DMS153 (cell line): ENCODE data around the gene RRP1B.
"Not testable (repeated sequence)": the region's sequence is repeated elsewhere in the genome, so short reads cannot be mapped to it uniquely, and the experiment has no call there.

Experiments
- DNase-seq: peaks from one replicate; lab custom pipeline; 2025; lab: John Stamatoyannopoulos, UW

Gene RRP1B

DNA sequence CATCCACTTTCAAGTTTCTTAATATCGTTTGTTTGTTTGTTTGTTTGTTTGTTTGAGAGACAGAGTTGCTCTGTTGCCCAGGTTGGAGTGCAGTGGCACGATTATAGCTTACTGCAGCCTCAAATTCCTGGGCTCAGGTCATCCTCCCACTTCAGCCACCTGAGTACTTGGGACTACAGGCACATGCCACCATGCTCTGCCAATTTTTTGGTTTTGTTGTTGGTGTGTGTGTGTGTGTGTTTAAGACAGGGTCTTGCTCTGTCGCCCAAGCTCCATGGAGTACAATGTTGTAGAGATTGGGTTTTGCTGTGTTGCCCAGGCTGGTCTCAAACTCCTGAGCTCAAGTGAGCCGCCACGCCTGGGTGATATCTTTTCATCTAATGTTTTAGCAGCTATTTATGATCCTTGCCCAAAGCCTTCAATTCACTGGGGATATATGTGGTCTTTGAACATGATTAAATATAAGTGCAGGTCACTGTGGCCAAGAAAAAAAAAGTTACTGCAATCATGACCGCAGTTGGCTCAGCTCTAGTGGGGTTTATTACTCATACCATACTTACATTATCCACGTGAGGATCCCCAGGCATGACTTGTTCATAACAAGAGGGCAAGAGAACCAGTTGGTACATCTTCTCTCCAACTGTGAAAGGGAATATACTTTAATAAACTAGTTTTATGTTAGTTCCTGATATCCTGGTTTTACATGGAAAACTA, 8.0 kb downstream of the RRP1B start:
- no peak for DNase-seq

DNA sequence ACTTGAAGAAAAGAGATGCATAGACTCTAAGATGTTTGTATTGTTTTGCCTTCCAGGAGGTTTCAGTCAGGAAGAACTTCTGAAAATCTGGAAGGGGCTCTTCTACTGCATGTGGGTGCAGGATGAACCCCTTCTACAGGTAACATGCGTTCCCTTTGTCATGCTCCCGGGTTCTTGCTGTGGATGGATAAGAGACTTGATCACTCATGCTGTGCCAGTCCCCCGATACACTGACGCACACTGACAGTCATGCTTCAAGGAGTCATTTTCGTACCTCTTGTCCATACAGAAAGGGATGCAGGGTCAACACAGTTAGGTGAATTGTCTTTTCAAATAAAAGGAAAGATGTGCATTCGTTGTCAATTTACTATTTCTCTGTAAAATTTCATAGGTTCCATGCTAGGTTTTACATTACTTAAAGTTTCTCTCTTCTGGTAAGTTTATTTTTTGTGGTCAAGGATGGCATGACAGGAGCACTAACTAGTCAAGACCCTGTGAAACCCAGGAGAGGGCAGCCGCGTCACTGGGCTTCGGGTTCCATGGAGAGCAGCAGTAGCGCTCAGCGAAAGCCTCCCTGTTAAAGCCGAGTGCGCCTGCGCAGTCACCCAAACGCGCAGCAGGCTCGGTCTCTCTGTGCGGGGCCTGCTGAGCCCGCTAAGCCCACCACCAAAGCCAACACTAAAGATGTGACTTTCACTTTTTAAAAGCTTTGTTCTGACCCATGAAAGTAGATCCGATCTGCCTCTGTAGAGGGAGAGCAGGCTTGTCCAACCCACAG, 10.7 kb downstream of the RRP1B start:
- DNase-seq, result no peak

DNA sequence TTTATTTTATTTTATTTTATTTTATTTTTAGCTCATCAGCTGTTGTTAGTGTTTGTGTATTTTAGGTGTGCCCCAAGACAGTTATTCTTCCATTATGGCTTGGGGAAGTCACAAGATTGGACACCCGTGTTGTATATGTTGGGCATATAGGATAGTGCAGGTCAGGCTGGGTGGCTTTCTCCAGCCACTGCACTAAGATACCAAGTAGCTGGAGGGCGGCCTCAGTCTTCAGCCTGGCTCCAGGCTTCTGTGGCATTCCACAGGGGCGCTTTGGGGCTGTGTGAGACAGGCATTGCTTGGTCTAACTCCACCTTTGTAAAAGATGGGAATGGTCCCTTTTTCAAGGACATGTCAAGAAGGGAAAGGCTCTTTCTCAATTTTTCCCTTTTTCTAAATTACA, 16.5 kb downstream of the RRP1B start:
- DNase-seq, result no peak

DNA sequence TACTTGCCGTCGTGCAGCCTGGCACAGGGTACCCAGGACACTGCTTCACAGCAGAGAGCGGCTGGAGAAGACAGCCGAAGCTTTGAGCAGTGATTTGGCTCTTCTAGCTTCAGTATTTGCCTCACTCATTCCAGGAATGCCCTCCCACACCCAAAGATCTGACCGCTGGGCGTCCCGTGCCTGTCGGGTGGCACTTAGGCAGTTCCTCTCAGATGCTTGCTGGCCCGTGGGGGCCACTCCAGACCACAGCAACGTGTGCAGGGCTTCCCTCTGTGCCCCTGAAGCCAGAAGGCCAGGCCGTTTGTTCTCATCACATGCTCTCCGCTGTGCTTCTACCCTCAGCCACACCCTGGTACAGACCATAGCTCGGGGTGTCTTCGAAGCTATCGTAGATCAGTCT, 17.0 kb downstream of the RRP1B start:
- DNase-seq, result no peak

DNA sequence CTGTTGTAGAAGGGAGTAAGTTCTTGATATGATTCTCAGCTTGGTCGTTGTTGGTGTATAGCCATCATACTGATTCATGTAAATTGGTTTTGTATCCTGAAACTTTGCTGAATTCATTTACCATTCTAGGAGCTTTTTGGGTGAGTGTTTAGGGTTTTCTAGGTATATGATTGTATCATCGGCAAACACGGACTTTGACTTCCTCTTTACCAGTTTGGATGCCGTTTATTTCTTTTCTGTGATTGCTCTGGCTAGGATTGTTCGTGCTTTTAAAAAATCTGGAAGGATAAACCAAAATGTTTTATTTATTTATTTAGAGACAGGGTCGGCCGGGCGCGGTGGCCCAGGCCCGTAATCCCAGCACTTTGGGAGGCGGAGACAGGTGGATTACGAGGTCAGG, 20.6 kb downstream of the RRP1B start:
- DNase-seq, result no peak

DNA sequence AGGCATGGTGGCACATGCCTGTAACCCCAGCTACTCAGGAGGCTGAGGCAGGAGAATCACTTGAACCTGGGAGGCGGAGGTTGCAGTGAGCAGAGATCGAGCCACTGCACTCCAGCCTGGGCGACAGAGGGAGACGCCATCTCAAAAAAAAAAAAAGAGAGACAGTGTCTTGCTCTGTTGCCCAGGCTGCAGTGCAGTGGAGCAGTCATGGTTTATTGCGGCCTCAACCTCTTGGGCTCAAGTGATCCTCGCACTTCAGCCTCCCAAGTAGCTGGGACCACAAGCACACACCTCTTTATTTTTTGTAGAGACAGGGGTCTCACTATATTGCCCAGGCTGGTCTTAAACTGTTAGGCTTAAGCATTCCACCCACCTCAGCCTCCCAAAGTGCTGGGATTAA, 21.1 kb downstream of the RRP1B start:
- DNase-seq, result not testable (repeated sequence)

DNA sequence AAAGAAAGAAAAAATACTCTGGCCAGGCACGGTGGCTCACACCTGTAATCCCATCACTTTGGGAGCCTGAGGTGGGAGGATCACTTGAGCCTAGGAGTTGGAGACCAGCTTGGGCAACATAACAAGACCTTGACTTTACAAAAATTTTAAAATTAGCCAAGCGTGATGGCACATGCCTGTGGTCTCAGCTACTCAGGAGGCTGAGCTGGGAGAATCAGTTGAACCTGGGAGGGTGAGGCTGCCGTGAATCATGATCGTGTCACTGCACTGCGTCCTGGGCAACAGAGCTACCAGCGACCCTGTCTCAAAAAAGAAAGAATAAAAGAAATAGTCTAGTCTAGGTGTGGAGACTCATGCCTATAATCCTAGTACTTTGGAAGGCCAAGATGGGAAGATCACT, 22.3 kb downstream of the RRP1B start:
- DNase-seq, result no peak

DNA sequence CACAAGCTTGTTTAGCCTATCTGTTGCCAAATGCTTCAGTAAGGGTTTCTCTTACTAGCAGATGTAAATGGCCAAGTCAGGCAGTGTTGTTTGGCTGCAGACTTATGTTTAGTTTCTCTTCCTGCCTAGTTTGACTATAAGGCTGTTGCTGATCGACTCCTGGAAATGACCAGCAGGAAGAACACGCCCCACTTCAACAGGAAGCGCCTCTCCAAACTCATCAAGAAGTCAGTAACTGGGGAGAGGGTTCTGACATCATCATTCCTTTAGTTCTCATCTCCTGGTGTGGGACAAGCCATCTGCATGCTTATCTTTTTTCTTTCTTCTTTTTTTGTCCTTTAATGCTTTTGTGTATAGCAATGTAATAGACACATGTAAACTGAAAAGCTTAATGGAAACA, 25.1 kb downstream of the RRP1B start:
- DNase-seq, result no peak

DNA sequence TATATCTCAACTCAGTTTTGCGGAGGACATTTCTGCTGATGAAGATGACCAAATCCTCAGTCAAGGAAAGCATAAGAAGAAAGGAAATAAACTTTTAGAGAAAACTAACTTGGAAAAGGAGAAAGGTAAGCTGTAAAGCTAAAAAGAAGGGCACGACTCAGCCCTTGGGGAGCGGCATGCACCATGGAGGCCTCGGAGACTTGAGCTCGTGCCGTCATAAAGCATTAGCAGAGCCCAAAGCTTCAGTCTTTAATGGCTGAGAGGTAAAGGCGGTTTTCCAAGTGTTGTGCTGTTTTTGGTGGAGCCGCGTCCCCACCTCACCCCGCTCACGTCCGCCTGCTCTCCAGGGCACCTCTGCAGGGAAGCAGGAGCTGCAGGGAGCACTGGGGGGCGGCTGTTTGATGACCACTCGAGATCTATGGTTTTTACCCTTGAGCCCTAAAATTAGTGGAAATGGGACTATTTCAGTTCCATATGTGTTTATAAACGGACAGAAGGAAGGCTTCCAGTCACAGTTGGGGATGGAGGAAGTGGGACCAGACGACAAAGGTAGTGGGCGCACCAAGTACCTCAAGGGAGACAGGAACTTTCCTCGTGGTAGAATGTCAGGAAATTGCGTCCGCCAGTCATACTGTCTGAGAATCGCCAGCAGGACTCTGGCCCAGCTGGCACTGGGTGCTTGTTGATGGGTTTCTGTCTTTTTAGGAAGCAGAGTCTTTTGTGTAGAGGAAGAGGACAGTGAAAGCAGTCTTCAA, 27.6 kb downstream of the RRP1B start:
- DNase-seq, result no peak

DNA sequence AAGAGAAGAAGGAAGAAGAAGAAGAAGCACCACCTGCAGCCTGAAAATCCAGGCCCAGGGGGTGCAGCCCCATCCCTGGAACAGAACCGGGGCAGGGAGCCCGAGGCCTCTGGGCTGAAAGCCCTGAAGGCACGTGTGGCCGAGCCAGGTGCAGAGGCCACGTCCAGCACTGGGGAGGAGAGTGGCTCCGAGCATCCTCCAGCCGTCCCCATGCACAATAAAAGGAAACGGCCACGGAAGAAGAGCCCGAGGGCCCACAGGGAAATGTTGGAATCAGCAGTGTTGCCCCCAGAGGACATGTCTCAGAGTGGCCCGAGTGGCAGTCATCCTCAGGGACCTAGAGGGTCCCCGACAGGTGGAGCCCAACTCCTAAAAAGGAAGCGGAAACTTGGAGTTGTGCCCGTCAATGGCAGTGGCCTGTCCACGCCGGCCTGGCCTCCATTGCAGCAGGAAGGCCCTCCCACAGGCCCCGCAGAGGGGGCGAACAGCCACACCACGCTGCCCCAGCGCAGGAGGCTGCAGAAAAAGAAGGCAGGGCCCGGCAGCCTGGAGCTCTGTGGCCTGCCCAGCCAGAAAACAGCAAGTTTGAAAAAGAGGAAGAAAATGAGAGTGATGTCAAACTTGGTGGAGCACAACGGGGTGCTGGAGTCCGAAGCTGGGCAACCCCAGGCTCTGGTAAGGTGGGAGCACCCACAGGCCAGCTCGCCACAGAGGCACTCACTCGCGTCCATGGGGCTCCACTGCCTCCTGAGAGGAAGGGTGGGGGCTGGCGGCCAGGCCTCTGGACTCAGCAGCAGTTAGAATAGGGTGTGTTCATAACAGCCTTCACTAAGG, 28.4 kb downstream of the RRP1B start:
- DNase-seq, result no peak

DNA sequence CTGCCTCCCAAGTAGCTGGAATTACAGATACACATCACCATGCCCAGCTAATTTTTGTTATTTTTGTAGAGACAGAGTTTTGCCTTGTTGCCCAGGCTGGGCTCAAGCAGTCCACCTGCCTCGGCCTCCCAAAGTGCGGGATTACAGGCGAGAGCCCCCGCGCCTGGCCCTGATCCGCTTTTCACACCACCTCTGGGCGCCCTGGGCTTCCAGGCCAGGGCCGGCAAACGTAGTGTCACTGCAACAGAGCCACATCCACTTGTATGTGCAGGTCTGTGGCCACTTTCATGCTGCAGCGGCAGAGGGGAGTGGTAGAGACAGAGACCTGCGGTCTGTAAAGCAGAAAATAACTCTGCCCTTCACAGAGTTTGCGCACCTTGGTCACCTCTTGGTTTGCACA, 29.5 kb downstream of the RRP1B start:
- DNase-seq, result no peak

DNA sequence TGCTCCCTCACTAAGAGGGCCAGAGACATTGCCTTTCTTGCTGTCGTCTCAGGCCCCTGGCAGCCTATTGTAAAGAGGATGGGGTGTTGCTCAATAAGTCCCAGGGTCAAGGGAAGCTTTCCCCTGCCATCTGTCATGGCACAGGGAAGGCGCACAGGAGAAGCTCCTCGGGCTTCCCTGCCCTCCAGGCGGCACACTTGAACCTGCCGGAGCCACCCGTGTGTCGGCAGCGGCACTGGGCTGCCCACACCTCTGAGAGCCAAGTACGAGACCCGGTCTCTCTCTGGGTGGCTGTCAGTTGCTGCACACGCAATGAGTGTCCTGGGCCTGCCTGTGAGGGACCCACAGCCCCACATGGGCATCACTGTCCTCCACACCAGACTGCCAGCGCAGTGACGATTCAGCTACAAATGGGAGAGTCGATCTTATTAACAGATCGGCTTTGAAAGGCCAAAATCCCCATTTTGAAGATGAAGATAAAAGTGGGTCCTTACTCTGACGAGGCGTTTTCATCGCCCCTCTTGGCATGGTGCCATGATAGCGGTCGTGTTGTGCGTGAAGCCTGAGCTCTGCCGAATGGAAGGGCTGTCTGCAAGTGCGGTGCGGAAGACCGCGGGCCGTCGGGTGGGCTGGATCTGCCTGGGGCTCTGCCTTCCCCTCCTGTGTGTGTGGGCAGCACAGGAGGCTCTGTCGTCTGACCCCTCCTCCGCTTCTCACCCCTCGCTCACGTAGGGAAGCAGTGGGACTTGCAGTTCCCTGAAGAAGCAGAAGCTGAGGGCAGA, 30.4 kb downstream of the RRP1B start:
- DNase-seq, result no peak

DNA sequence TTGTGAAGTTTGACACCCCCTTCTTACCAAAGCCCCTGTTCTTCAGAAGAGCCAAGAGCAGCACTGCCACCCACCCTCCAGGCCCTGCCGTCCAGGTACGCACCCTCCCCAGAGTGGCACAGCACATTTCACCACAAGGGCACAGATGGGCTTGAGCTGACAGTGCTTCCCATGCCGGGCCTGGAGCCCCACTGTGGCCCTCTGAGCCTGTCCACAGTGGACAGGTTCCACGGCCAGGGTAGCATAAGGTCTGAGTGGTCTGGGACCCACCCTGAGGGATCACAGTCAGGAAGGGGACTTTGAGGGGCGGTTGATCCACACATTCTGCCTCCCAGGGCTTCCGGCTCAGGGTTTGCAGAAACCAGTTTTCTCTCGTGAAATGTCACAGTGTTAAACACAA, 31.0 kb downstream of the RRP1B start:
- no peak for DNase-seq

DNA sequence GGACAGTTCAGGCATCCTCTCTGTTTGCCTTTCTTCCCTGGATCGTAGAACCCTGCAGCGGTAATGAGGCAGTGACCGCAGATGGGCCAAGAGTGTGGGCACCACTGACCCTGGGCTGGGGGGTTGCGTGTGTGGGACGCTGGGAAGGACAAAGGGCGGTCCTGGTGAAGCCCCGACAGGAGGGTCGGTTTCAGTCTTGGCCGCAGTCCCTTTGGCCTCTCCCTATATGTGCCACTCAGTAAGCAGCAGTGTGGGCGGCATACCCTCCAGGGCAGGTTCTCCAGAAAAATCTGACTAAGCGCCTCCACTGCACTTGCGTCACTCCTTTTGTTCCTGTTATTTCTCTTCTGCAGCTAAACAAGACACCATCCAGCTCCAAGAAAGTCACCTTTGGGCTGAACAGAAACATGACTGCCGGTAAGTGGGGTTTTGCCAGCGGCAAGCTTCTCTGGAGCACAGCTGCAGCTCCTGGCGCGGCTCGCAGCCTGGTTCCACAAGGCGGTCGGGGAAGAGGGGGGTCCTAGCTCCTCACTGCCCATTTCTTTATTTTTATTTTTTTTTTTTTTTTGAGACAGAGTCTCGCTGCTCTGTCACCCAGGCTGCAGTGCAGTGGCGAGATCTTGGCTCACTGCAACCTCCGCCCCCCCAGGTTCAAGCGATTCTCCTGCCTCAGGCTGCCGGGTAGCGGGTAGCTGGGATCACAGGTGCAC, 31.9 kb downstream of the RRP1B start:
- DNase-seq, result no peak

DNA sequence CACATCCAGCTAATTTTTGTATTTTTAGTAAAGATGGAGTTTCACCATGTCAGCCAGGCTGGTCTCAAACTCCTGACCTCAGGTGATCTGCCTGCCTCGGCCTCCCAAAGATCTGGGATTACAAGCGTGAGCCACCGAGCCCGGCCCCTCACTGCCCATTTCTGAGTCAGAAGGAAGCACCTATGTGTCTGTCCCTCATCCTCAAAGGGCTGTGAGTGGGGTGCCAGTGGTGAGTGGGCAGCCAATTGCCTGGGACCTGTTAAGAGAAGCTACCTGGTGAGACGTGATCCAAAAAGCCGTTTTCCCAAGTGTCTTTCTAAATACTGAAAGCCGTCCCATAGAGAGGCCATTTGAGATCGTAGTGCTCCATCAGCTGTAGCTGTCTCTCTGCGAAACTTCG, 32.4 kb downstream of the RRP1B start:
- DNase-seq, result no peak

DNA sequence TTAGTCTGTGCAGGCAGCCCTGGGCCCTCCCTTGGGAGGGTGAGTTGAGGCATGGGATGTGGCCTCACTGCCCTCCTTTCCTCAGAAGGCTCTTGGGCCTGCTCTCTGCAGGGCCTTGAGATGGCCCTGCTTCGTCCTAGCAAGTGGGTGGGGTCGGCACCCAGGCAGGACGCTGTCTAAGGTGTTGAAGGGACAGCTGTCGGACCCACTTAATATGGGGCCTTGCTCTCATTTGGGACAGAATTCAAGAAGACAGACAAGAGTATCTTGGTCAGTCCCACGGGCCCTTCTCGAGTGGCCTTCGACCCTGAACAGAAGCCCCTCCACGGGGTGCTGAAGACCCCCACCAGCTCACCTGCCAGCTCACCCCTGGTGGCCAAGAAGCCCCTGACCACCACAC, 33.6 kb downstream of the RRP1B start:
- DNase-seq, result no peak

DNA sequence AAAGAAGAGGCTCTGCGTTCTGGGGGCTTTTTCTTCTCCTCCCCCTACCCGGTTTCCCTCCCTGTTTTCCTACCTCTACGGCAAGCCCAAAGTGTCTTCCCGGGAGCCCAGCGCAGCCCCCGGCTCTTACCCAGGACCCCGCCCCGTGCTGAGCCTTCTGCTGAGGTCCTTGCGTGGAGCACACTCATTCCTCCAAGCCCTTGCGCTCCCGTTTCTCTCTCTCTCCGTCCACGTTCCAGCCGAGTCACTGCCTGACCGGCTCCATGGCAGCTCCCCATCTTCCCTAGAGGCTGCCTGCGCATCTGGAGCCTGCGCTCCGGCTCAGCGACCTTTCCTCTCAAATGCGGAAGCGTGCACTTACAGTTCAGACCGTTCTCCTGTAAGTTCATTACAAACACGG, 34.6 kb downstream of the RRP1B start:
- DNase-seq, result no peak

DNA sequence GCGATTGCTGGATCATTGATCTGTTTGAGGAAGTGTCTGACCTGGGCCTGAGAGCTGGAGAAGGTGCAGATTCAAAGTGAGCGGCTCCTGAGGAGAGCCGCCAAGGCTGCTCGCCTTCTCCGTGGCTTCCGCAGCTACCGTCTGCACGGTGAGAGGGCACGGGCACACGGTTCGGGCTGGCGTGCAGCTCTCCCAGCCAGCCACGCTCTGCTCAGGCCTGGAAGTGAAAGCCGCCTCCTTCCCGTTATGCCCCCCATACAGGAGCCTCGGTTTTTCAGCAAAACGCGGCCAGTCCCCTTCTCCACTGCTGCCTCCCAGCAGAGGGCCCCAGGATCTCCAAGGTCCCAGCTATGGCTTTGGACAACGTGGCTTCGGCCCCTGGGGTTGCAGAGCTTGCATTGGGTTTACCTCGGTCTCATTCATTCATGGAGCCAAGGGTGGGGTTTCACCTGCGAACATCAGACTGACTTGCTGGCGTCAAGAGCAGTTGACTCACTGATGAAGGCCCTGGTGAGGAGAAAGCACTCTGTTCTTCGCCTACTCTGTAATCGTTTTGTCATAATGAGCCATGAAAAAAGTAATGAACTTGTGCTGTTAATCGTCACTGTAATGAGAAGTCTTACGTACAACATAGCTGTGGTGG, 35.2 kb downstream of the RRP1B start:
- no peak for DNase-seq

DNA sequence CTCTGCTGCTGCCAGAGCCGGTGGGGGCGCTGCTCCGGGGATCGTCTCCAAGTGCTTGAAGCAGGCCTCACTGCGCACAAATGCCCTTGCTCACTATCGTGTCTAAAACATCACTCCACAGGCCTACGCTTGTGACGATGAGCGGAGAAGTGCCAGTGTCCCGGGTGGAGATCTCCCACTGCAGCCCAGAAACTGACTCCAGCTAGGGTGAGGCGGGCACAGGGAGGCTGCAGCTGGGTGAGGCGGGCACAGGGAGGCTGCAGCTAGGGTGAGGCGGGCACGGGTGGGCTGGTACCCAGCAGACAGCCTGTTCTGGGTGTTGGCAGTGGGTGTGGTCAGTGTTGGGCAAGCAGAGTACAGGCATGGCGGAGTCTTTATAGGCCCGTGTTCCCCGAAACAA, 36.9 kb downstream of the RRP1B start:
- DNase-seq, result no peak
